ENCODE data around the gene DGKE. TPM values are rescaled to one million over a fixed set of nuclear protein-coding genes. Genes with fewer than 3 reads are reported as not detected.

Gene DGKE
- total RNA-seq (5.5 and 6.6 TPM in 2 replicates), polyA plus RNA-seq (1.2 and 3.4 TPM in 2 replicates)

DNA sequence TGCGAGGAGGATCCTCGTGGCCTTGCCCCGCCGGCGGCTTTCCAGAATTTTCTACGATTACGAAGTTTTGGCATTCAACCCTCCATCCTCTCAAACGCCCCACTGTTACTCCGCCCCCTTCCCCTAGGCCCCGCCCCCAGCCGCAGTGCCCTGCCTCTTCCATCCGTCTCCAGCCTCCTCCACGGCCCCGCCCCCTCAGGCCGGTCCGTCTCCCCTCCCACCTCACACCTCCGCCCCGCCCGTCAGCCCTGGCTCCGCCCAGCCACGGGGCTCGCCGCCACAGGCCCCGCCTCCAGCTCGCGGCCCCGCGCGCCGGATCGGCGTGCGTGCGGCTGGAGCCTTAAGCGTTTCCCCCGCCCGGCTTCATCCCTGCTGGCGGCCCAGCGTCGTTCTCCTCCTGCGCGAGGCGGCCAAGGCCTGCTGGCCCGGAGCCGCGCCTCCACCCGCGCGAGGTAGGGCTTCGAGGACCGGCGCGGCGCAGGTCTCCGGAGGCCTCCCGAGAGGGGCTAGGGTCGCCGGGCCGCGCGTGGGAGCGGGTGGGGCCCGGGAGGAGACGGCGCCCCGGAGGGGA is at the start of gene DGKE, which contains the start of gene C17orf67:
Gene DGKE (plus strand): TSS at position 343 of the 571 bp plus-strand sequence. CDS start 645 bp downstream, outside the sequence.
Gene C17orf67 (minus strand): TSS at position 112 of the 571 bp plus-strand sequence. CDS start 18,110 bp downstream, outside the sequence.
- TF ChIP-seq, protein P1, sequence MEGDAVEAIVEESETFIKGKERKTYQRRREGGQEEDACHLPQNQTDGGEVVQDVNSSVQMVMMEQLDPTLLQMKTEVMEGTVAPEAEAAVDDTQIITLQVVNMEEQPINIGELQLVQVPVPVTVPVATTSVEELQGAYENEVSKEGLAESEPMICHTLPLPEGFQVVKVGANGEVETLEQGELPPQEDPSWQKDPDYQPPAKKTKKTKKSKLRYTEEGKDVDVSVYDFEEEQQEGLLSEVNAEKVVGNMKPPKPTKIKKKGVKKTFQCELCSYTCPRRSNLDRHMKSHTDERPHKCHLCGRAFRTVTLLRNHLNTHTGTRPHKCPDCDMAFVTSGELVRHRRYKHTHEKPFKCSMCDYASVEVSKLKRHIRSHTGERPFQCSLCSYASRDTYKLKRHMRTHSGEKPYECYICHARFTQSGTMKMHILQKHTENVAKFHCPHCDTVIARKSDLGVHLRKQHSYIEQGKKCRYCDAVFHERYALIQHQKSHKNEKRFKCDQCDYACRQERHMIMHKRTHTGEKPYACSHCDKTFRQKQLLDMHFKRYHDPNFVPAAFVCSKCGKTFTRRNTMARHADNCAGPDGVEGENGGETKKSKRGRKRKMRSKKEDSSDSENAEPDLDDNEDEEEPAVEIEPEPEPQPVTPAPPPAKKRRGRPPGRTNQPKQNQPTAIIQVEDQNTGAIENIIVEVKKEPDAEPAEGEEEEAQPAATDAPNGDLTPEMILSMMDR (IDR thresholded peaks at IDR 0.05; ENCODE audit: poor library complexity) = no peak
- TF ChIP-seq EZH2phosphoT487 (IDR thresholded peaks at IDR 0.05; ENCODE audit: low read depth, severe bottlenecking, unreplicated experiment) (no peak), EZH2 (IDR thresholded peaks at IDR 0.05; ENCODE audit: borderline replicate concordance) (no peak)
- Histone ChIP-seq H3K4me1 (ENCODE audit: insufficient read depth) (peaks cover 7% of the 10 kb centered on the region), H3K79me2 (peaks cover 12% of the 10 kb centered on the region), H4K20me1 (ENCODE audit: insufficient read depth, poor library complexity, severe bottlenecking) (no peaks in the 10 kb centered on the region), H3K27ac (peak within 1 kb of the TSS; percentile 86), H3K4me2 (peak within 1 kb of the TSS; percentile 94), H2AFZ (peak within 1 kb of the TSS; percentile 88), H3K9me3 (ENCODE audit: low read depth) (no peaks in the 10 kb centered on the region), H3K36me3 (replicated peaks; ENCODE audit: insufficient read depth, low read depth) (no peaks in the 10 kb centered on the region), H3K27me3 (no peaks in the 10 kb centered on the region), H3K9me2 (replicated peaks; ENCODE audit: insufficient read depth) (no peaks in the 10 kb centered on the region), H3K4me3 (peak within 1 kb of the TSS; percentile 74)
- DNase-seq (ENCODE audit: low spot score) = peak; percentile 98
- under 1% methylated on average over 52 of the region's 66 CpGs for WGBS (ENCODE audit: low lambda C conversion rate, missing lambda C conversion rate)

DNA sequence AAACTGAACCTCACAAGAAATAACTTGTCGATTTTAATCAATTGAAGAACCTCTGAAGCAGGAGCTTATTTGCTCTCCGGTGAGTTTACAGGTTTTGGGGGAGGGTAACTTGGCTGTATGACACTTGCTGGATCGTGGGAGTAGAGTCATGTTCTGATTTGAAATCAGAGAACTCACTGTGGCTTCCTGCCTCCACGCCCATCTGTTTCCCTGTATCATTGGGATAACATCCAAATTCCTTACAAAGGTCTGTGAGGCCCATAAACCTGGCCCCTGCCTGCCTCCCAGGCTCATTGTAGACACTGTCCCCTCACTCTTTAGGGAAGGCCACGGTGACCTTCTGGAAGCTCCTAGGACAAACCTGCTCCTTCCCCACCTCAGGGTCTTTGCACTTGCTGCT is 48.5 kb upstream of the DGKE start:
- TF ChIP-seq, protein P1 (IDR thresholded peaks at IDR 0.05; ENCODE audit: poor library complexity) = no peak
- H3K27ac ChIP-seq = no peak overlapping the region
- H3K36me3 ChIP-seq (replicated peaks; ENCODE audit: insufficient read depth, low read depth) = no peaks in the 10 kb centered on the region
- no peaks in the 10 kb centered on the region for H3K79me2 ChIP-seq
- no peaks in the 10 kb centered on the region for H4K20me1 ChIP-seq (ENCODE audit: insufficient read depth, poor library complexity, severe bottlenecking)
- no peak for DNase-seq (ENCODE audit: low spot score)
- H3K9me3 ChIP-seq (ENCODE audit: low read depth) = no peaks in the 10 kb centered on the region
- no peak overlapping the region for H3K4me2 ChIP-seq
- H2AFZ ChIP-seq = no peak overlapping the region
- 63% methylated on average over 5 of the region's 5 CpGs for WGBS (ENCODE audit: low lambda C conversion rate, missing lambda C conversion rate)
- no peaks in the 10 kb centered on the region for H3K4me1 ChIP-seq (ENCODE audit: insufficient read depth)
- H3K27me3 ChIP-seq = peaks cover 11% of the 10 kb centered on the region
- no peaks in the 10 kb centered on the region for H3K9me2 ChIP-seq (replicated peaks; ENCODE audit: insufficient read depth)
- no peak overlapping the region for H3K4me3 ChIP-seq

DNA sequence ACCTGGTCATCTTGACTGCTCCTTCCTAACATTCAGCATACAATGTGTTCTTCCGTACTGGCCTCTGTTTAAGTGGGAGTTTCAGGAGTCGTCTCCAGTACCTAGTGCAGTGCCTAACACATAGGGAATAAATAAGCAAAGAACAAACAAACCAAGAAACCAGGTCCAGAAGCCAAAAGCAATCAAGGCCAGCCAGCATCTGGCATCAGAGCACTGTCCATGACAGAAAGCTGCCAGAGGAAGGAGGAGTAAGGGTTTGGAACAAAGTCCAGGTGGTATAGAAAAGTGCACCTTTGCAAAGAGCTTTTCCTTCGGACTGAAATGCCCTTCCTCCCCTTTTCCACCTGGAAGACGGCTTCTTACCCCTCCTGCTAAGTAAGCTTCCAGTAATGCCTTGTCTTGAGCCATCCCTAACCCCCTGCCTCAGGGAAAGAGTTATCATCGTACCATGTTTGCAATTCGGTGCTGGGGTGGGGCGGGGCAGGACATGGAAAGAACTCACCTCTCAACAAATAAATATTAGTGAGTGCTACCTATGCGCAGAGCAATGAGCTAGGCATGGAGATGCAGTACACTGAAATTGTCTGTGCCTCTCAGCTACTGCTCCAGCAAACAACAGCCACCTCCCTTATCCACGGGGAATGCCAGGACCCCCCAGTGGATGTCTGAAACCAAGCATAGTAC is 47.8 kb upstream of the DGKE start:
- Histone ChIP-seq H3K79me2 (no peaks in the 10 kb centered on the region), H3K4me2 (no peak overlapping the region), H3K4me3 (no peak overlapping the region), H3K27ac (no peak overlapping the region), H3K9me3 (ENCODE audit: low read depth) (no peaks in the 10 kb centered on the region), H4K20me1 (ENCODE audit: insufficient read depth, poor library complexity, severe bottlenecking) (no peaks in the 10 kb centered on the region), H3K4me1 (ENCODE audit: insufficient read depth) (no peaks in the 10 kb centered on the region), H3K27me3 (peaks cover 5% of the 10 kb centered on the region), H3K9me2 (replicated peaks; ENCODE audit: insufficient read depth) (no peaks in the 10 kb centered on the region), H3K36me3 (replicated peaks; ENCODE audit: insufficient read depth, low read depth) (no peaks in the 10 kb centered on the region), H2AFZ (no peak overlapping the region)
- no peak for DNase-seq (ENCODE audit: low spot score)
- TF ChIP-seq EZH2 (IDR thresholded peaks at IDR 0.05; ENCODE audit: borderline replicate concordance) (no peak), EZH2phosphoT487 (IDR thresholded peaks at IDR 0.05; ENCODE audit: low read depth, severe bottlenecking, unreplicated experiment) (no peak)
- TF ChIP-seq, protein P1 (IDR thresholded peaks at IDR 0.05; ENCODE audit: poor library complexity) = no peak
- WGBS (ENCODE audit: low lambda C conversion rate, missing lambda C conversion rate) = 83% methylated on average over 9 of the region's 9 CpGs
